Epithelial cell of esophagus (primary cell): ENCODE results near the gene DCTPP1.
A peak's percentile ranks its signal among the peaks of the same experiment; 100 is the strongest.
"Not testable (repeated sequence)": the region's sequence is repeated elsewhere in the genome, so short reads cannot be mapped to it uniquely, and the experiment has no call there.

ENCODE experiments used
- DNase-seq: peaks from one replicate; pipeline ENCODE4 v3.0.0; 2010; ENCODE audit warnings: low read depth
- H3K4me3 ChIP-seq: 2 replicates; pipeline ENCODE4 v1.5.1; 2011; ENCODE audit warnings: mild to moderate bottlenecking, low read length, control low read depth
- CTCF ChIP-seq: IDR thresholded peaks from 2 replicates; pipeline ENCODE4 v1.5.1; 2011; ENCODE audit warnings: low read depth, mild to moderate bottlenecking, low read length, control low read depth, inconsistent platforms; ENCODE audit not compliant: insufficient read depth; ENCODE audit errors: missing control alignments

The DCTPP1 gene

GRCh38 chr16:30457743-30458560 lies 28.1 kb upstream of the DCTPP1 start:
- DNase-seq, result no peak
- H3K4me3 ChIP-seq, result no peak overlapping the region
- no peak for TF ChIP-seq CTCF

GRCh38 chr16:30457256-30457655 lies 27.4 kb upstream of the DCTPP1 start:
- TF ChIP-seq CTCF, result no peak
- no peak for DNase-seq
- no peak overlapping the region for H3K4me3 ChIP-seq

- no peak for TF ChIP-seq CTCF
- H3K4me3 ChIP-seq, result no peak overlapping the region
These were observed 26.5 kb upstream of the DCTPP1 start for GRCh38 chr16:30456302-30456701.

GRCh38 chr16:30452709-30453580 lies 23.1 kb upstream of the DCTPP1 start:
- not testable (repeated sequence) for H3K4me3 ChIP-seq, DNase-seq

More at GRCh38 chr16:30456302-30456701, 26.5 kb upstream of the DCTPP1 start:
- no peak for DNase-seq

GRCh38 chr16:30449116-30449435 lies 19.2 kb upstream of the DCTPP1 start:
- TF ChIP-seq CTCF, result no peak
- H3K4me3 ChIP-seq, result no peak overlapping the region
- no peak for DNase-seq

- no peak for DNase-seq
- TF ChIP-seq CTCF, result no peak
- no peak overlapping the region for H3K4me3 ChIP-seq
These were observed 17.8 kb upstream of the DCTPP1 start for GRCh38 chr16:30447512-30448226.

- DNase-seq, result no peak
- no peak for TF ChIP-seq CTCF
- H3K4me3 ChIP-seq, result peak overlapping the region; percentile 88
These were observed 16.4 kb upstream of the DCTPP1 start for GRCh38 chr16:30446203-30446595.
